Fibroblast of lung (primary cell): ENCODE measurements around the gene MRPL27.

Experiments
- CTCF ChIP-seq, 2 donors: IDR thresholded peaks in 1 of 2; conservative IDR thresholded peaks in 1 of 2; 1 replicate in 1 of 2; 2 replicates in 1 of 2; pipeline ENCODE4 v1.5.1; 2011 to 2012; ENCODE audit warnings: low read length in 2 of 2, control low read depth in 1 of 2, inconsistent platforms in 1 of 2, low read depth in 1 of 2, mild to moderate bottlenecking in 1 of 2
- EZH2 ChIP-seq: IDR thresholded peaks from 2 replicates; pipeline ENCODE4 v1.5.1; 2012; ENCODE audit warnings: low read length, control low read depth, mild to moderate bottlenecking; ENCODE audit errors: missing control alignments

- TF ChIP-seq CTCF (conservative IDR thresholded peaks at IDR 0.05 in 1 of 2, IDR thresholded peaks at IDR 0.05 in 1 of 2; ENCODE audit: low read depth in 1 of 2, low read length in 2 of 2) (no peak), EZH2 (no peak)
These were observed 16.6 kb upstream of the MRPL27 start for GRCh38 chr17:50389534-50389933.
